Mesothelial cell of epicardium (in vitro differentiated cells): Measurements from ENCODE around the gene SUSD4. TPM values are rescaled to one million over a fixed set of nuclear protein-coding genes. Genes with fewer than 3 reads are reported as not detected.
"Not testable (repeated sequence)": the region's sequence is repeated elsewhere in the genome, so short reads cannot be mapped to it uniquely, and the experiment has no call there.

ENCODE experiments used
- DNase-seq, 2 experiments: peaks; one replicate each; pipeline ENCODE4 v3.0.0; 2021; ENCODE audit warnings: low spot score in 2 of 2; ENCODE audit not compliant: unreplicated experiment in 2 of 2
- H3K27ac Mint-ChIP-seq: 2 replicates; pipeline ENCODE4 v1.8.0; 2021; ENCODE audit warnings: mixed read lengths
- H3K27me3 Mint-ChIP-seq: 2 replicates; pipeline ENCODE4 v1.8.0; 2021; ENCODE audit warnings: low read depth, mixed read lengths
- H3K36me3 Mint-ChIP-seq: 2 replicates; pipeline ENCODE4 v1.8.0; 2021; ENCODE audit warnings: mixed read lengths
- H3K4me1 Mint-ChIP-seq: 2 replicates; pipeline ENCODE4 v1.8.0; 2021; ENCODE audit warnings: mixed read lengths
- H3K4me3 Mint-ChIP-seq: 2 replicates; pipeline ENCODE4 v1.8.0; 2021; ENCODE audit warnings: mild to moderate bottlenecking, moderate library complexity, mixed read lengths
- H3K9me3 Mint-ChIP-seq: 2 replicates; pipeline ENCODE4 v1.8.0; 2021; ENCODE audit warnings: mixed read lengths
- CTCF ChIP-seq: fragments of 200-600 bp; sonication (generic); IDR thresholded peaks from one replicate; pipeline ENCODE4 v1.5.0; 2021; ENCODE audit warnings: antibody characterized with exemption; ENCODE audit not compliant: unreplicated experiment
- total RNA-seq: library from RNA; stranded (reverse); gene quantifications from 3 replicates; pipeline ENCODE4 v1.2.1, GENCODE V29; 2021

The SUSD4 gene
- total RNA-seq, 1 donor from 2014 or later = 0.40 TPM

GRCh38 chr1:223290397-223290796 lies 73.6 kb downstream of the SUSD4 start:
- Mint-ChIP-seq H3K4me1 (no peaks in the 10 kb centered on the region), H3K27me3 (peaks cover 37% of the 10 kb centered on the region), H3K9me3 (peaks cover 2% of the 10 kb centered on the region), H3K36me3 (no peaks in the 10 kb centered on the region), H3K4me3 (no peak overlapping the region), H3K27ac (no peak overlapping the region)
- DNase-seq = no peak
- TF ChIP-seq CTCF = no peak

- TF ChIP-seq CTCF = no peak
- H3K9me3 Mint-ChIP-seq = peaks cover 7% of the 10 kb centered on the region
- H3K27ac Mint-ChIP-seq = no peak overlapping the region
- no peak for DNase-seq
- no peaks in the 10 kb centered on the region for H3K4me1 Mint-ChIP-seq
- no peaks in the 10 kb centered on the region for H3K36me3 Mint-ChIP-seq
- H3K4me3 Mint-ChIP-seq = no peak overlapping the region
- peaks cover 39% of the 10 kb centered on the region for H3K27me3 Mint-ChIP-seq
These were observed 74.4 kb downstream of the SUSD4 start for GRCh38 chr1:223289621-223290020.

GRCh38 chr1:223288826-223289225 lies 75.2 kb downstream of the SUSD4 start:
- H3K27ac Mint-ChIP-seq = no peak overlapping the region
- H3K27me3 Mint-ChIP-seq = peaks cover 39% of the 10 kb centered on the region
- DNase-seq = no peak
- H3K9me3 Mint-ChIP-seq = peaks cover 7% of the 10 kb centered on the region
- TF ChIP-seq CTCF = no peak
- H3K36me3 Mint-ChIP-seq = no peaks in the 10 kb centered on the region
- no peak overlapping the region for H3K4me3 Mint-ChIP-seq
- H3K4me1 Mint-ChIP-seq = no peaks in the 10 kb centered on the region

GRCh38 chr1:223285452-223285851 lies 78.5 kb downstream of the SUSD4 start:
- no peak for TF ChIP-seq CTCF
- DNase-seq = no peak

GRCh38 chr1:223283697-223284096 lies 80.3 kb downstream of the SUSD4 start:
- DNase-seq, H3K36me3 Mint-ChIP-seq, H3K4me1 Mint-ChIP-seq, H3K4me3 Mint-ChIP-seq, H3K27ac Mint-ChIP-seq: not testable (repeated sequence)
- peaks cover 45% of the 10 kb centered on the region for H3K27me3 Mint-ChIP-seq
- H3K9me3 Mint-ChIP-seq = peaks cover 19% of the 10 kb centered on the region

More at GRCh38 chr1:223285452-223285851, 78.5 kb downstream of the SUSD4 start:
- H3K27ac Mint-ChIP-seq = no peak overlapping the region
- peaks cover 46% of the 10 kb centered on the region for H3K27me3 Mint-ChIP-seq
- no peaks in the 10 kb centered on the region for H3K4me1 Mint-ChIP-seq
- peaks cover 11% of the 10 kb centered on the region for H3K9me3 Mint-ChIP-seq
- no peak overlapping the region for H3K4me3 Mint-ChIP-seq
- no peaks in the 10 kb centered on the region for H3K36me3 Mint-ChIP-seq

- H3K27ac Mint-ChIP-seq, H3K36me3 Mint-ChIP-seq, H3K4me1 Mint-ChIP-seq, DNase-seq, H3K4me3 Mint-ChIP-seq: not testable (repeated sequence)
- Mint-ChIP-seq H3K27me3 (peaks cover 25% of the 10 kb centered on the region), H3K9me3 (peaks cover 12% of the 10 kb centered on the region)
These were observed 85.7 kb downstream of the SUSD4 start for GRCh38 chr1:223278311-223278710.

- Mint-ChIP-seq H3K4me1 (no peaks in the 10 kb centered on the region), H3K9me3 (peaks cover 10% of the 10 kb centered on the region), H3K4me3 (no peak overlapping the region), H3K36me3 (no peaks in the 10 kb centered on the region), H3K27ac (no peak overlapping the region), H3K27me3 (peaks cover 26% of the 10 kb centered on the region)
- no peak for TF ChIP-seq CTCF
- no peak for DNase-seq
These were observed 87.9 kb downstream of the SUSD4 start for GRCh38 chr1:223276029-223276428.
